ENCODE results near the gene OMA1. TPM values are rescaled to one million over a fixed set of nuclear protein-coding genes. Genes with fewer than 3 reads are reported as not detected.

The OMA1 gene
- polyA plus RNA-seq, 2 of the 4 experiments (the other 2 are of a cell fraction), result 11.7 to 18.0 TPM

GRCh38 chr1:58437623-58438022 is 108.9 kb downstream of the OMA1 start:
- no peaks in the 10 kb centered on the region for H3K4me1 ChIP-seq
- ChIA-PET CTCF (no interaction called here), POLR2A (no interaction called here)
- H3K4me3 ChIP-seq, result no peak overlapping the region
- DNase-seq (ENCODE audit: low read depth in 1 of 2, low spot score in 1 of 2), result no peak
- no peaks in the 10 kb centered on the region for H3K9me3 ChIP-seq
- TF ChIP-seq USF2 (IDR thresholded peaks at IDR 0.05) (peak; percentile 51), ZFP36 (IDR thresholded peaks at IDR 0.05; ENCODE audit: borderline replicate concordance, partially characterized antibody) (no peak)
- ATAC-seq, result no peak
- FAIRE-seq, result no peak
- 39% methylated on average over 2 of the region's 3 CpGs for WGBS (ENCODE audit: missing lambda C conversion rate)
- H3K27ac ChIP-seq, result no peak overlapping the region
- no peak overlapping the region for H3K4me2 ChIP-seq

- ChIA-PET POLR2A (no interaction called here), CTCF (no interaction called here)
- DNase-seq (ENCODE audit: low read depth in 1 of 2, low spot score in 1 of 2) (no peak), ATAC-seq (no peak), FAIRE-seq (no peak)
- 33% methylated on average over 5 of the region's 5 CpGs for WGBS (ENCODE audit: missing lambda C conversion rate)
- H3K4me2 ChIP-seq, result no peak overlapping the region
- H3K27ac ChIP-seq, result no peak overlapping the region
- H3K4me1 ChIP-seq, result no peaks in the 10 kb centered on the region
- TF ChIP-seq RARB (CRISPR knock-in tag; IDR thresholded peaks at IDR 0.05) (no peak), MAFK (IDR thresholded peaks at IDR 0.05; ENCODE audit: partially characterized antibody) (peak; percentile 54), ESRRA (IDR thresholded peaks at IDR 0.05; ENCODE audit: borderline replicate concordance, low read length) (no peak)
- H3K9me3 ChIP-seq, result no peaks in the 10 kb centered on the region
- H3K4me3 ChIP-seq, result no peak overlapping the region
These were observed 109.8 kb downstream of the OMA1 start for GRCh38 chr1:58436615-58437297.

GRCh38 chr1:58435376-58435775 is 111.2 kb downstream of the OMA1 start:
- ChIA-PET POLR2A (no interaction called here), CTCF (no interaction called here)
- Histone ChIP-seq H3K4me3 (no peak overlapping the region), H3K4me1 (no peaks in the 10 kb centered on the region), H3K4me2 (no peak overlapping the region), H3K27ac (no peak overlapping the region), H3K9me3 (no peaks in the 10 kb centered on the region)
- 18% methylated on average over 4 of the region's 4 CpGs for WGBS (ENCODE audit: missing lambda C conversion rate)
- TF ChIP-seq BCL3 (IDR thresholded peaks at IDR 0.05) (no peak), HEYL (CRISPR knock-in tag; IDR thresholded peaks at IDR 0.05) (no peak), FOXS1 (CRISPR knock-in tag; IDR thresholded peaks at IDR 0.05) (no peak), POLR2AphosphoS2 (conservative IDR thresholded peaks at IDR 0.05; ENCODE audit: low read length) (no peak), USF2 (IDR thresholded peaks at IDR 0.05) (no peak), CEBPB (IDR thresholded peaks at IDR 0.05) (no peak), RFX5 (IDR thresholded peaks at IDR 0.05) (no peak)
- no peak for FAIRE-seq
- no peak for ATAC-seq
- no peak for DNase-seq (ENCODE audit: low read depth in 1 of 2, low spot score in 1 of 2)

GRCh38 chr1:58434607-58435006 is 111.9 kb downstream of the OMA1 start:
- H3K27ac ChIP-seq, result no peak overlapping the region
- FAIRE-seq (no peak), DNase-seq (ENCODE audit: low read depth in 1 of 2, low spot score in 1 of 2) (no peak), ATAC-seq (no peak)
- H3K4me1 ChIP-seq, result no peaks in the 10 kb centered on the region
- H3K4me2 ChIP-seq, result no peak overlapping the region
- CTCF ChIA-PET, result interaction anchor here (0.7 kb wide), 1 partner anchor 151 kb away, joined by 3 read pairs; no protein-coding TSS in a partner anchor
- no peaks in the 10 kb centered on the region for H3K9me3 ChIP-seq
- POLR2A ChIA-PET, result no interaction called here
- TF ChIP-seq FOSB (CRISPR knock-in tag; IDR thresholded peaks at IDR 0.05), result no peak
- TF ChIP-seq ZC3H11A (IDR thresholded peaks at IDR 0.05), result no peak
- TF ChIP-seq TFCP2L1 (CRISPR knock-in tag; IDR thresholded peaks at IDR 0.05), result no peak
- TF ChIP-seq SMC3 (IDR thresholded peaks at IDR 0.05), result no peak
- no peak for TF ChIP-seq TP53 (CRISPR knock-in tag; IDR thresholded peaks at IDR 0.05)
- TF ChIP-seq HEYL (CRISPR knock-in tag; IDR thresholded peaks at IDR 0.05), result no peak
- TF ChIP-seq CBX8 (IDR thresholded peaks at IDR 0.05), result no peak
- TF ChIP-seq BHLHE40 (IDR thresholded peaks at IDR 0.05; ENCODE audit: low read depth, low read length), result no peak
- TF ChIP-seq RFX5 (IDR thresholded peaks at IDR 0.05), result no peak
- no peak for TF ChIP-seq JUNB (IDR thresholded peaks at IDR 0.05)
- no peak for TF ChIP-seq ATOH8 (CRISPR knock-in tag; IDR thresholded peaks at IDR 0.05; ENCODE audit: low read depth)
- no peak overlapping the region for H3K4me3 ChIP-seq
- 17% methylated on average over 2 of the region's 2 CpGs for WGBS (ENCODE audit: missing lambda C conversion rate)

All from A549 (cell line).